Measurements from ENCODE around the gene POLG.

GRCh38 chr15:89366656-89367393, 32.2 kb upstream of the POLG start:
- TF ChIP-seq POLR2A (IDR thresholded peaks at IDR 0.05): no peak
- TF ChIP-seq, protein P1, sequence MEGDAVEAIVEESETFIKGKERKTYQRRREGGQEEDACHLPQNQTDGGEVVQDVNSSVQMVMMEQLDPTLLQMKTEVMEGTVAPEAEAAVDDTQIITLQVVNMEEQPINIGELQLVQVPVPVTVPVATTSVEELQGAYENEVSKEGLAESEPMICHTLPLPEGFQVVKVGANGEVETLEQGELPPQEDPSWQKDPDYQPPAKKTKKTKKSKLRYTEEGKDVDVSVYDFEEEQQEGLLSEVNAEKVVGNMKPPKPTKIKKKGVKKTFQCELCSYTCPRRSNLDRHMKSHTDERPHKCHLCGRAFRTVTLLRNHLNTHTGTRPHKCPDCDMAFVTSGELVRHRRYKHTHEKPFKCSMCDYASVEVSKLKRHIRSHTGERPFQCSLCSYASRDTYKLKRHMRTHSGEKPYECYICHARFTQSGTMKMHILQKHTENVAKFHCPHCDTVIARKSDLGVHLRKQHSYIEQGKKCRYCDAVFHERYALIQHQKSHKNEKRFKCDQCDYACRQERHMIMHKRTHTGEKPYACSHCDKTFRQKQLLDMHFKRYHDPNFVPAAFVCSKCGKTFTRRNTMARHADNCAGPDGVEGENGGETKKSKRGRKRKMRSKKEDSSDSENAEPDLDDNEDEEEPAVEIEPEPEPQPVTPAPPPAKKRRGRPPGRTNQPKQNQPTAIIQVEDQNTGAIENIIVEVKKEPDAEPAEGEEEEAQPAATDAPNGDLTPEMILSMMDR (IDR thresholded peaks at IDR 0.05): no peak
